Activated CD4-positive, alpha-beta T cell treated with anti-CD3 and anti-CD28 coated beads, Interleukin-2, amount 50 U/mL, for 48 hours (primary cell): ENCODE data around the gene SLC4A3.
"Not testable (repeated sequence)": the region's sequence is repeated elsewhere in the genome, so short reads cannot be mapped to it uniquely, and the experiment has no call there.

Experiments
- DNase-seq, 2 experiments: peaks; one replicate each; pipeline ENCODE4 v3.0.0-alpha.2; 2020

The SLC4A3 gene

DNA sequence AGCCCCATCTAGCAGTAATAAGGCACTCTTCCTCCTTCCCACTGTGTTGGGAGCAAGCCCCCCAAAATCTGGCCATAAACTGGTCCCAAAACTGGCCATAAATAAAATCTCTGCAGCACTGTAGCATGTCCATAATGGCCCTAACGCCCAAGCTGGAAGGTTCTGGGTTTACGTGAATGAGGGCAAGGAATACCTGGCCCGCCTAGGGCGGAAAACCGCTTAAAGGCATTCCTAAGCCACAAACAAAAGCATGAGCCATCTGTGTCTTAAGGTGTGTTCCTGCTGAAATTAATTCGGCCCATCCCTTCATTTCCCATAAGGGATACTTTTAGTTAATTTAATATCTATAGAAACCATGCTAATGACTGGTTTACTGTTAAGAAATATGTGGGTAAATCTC lies 24.2 kb downstream of the SLC4A3 start:
- not testable (repeated sequence) for DNase-seq

- DNase-seq = no peak
Measured at GRCh38 chr2:219656526-219656925, 29.1 kb downstream of the SLC4A3 start.

DNA sequence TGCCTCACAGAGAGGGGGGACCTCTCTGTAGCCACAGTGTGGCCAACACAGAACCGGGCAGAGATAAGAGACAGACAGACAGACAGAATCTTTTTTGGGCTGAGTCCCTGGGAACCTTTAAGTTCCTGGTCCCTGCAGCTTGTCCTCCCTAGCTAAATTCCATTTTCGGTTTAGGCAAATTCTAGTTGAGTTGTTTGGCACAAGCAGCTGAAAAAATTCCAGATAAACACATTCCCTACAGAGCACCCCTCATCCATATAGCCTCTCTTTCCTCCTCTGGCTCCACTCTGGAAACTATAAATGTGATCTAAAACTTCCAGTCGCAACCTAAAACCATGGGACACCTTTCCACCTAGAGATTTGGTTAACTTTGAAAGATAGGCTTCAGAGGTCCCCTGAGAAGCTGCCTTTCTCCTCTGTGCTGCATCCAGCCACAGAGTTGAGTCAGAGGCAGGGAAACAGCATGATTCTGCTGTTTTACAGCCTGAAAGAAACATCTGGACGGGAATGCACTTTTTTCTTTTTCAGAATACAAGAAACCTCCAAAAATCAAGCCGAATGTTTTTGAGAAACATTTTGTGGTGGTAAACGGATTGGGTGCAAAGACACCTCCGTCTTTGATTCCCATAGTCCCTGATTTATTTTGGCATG lies 30.9 kb downstream of the SLC4A3 start:
- no peak for DNase-seq

GRCh38 chr2:219658874-219659273 lies 31.4 kb downstream of the SLC4A3 start:
- DNase-seq = no peak

DNA sequence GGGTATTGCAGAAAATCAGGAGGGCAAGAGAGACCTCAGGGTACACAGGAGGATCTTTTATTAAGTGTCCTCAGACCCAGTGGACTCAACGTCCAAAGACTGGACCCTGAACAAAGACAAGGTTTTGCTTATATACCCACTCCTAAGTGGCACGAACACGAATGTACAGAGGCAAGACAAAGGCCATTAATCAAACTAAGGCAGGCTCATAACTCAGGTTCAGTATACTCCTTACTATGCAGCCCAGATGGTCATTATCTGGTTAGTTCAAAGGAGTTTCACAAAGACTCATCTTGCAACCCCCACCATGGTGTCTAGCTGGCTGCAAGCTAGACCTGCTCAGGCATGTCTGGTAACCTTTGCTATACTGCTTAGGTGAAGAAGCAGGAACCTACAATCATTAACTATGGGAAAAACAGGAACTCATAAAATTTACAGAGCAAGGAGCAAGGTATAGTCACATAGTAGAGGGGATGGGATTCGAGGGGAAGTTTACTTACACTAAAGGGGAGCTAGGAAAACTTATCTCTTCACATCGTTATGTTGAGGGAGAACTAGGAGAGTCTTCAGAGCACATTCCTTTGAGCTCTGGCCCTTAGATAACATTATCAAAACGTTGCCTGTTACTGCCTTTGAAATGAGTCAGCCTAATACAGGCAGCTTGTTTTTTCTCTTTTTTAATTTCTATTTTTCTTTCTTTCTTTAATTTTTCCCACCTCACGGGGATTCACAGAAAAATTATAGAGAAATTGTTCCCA lies 33.9 kb downstream of the SLC4A3 start:
- no peak for DNase-seq

- DNase-seq = no peak
Measured at GRCh38 chr2:219661955-219662395, 34.5 kb downstream of the SLC4A3 start.

GRCh38 chr2:219662566-219662965 lies 35.1 kb downstream of the SLC4A3 start:
- no peak for DNase-seq

DNA sequence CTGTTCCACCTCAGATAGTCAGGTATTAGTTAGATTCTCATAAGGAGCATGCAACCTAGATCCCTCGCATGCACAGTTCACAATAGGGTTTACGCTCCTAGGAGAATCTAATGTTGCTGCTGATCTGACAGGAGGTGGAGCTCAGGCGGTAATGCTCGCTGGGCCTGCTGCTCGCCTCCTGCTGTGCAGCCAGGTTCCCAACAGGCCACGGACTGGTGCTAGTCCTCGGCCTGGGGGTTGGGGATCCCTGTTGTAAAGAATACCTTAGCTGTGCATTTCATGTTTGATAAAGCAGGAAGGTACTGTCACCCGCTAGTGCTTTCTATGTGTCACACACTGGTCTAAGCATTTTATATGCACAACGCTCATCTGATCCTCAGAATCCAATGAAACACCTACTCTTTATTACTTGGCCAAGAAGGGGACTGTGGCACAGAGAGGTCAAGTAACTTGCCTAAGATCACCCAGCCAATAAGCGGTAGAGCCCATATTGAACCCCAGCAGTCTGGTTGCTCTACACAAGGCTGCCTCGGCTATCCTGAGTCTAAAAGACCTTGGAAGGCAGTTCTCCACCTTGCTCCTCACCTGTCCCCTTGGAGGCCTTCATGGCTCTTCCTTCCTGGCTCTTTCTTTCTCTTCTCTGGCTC lies 35.8 kb downstream of the SLC4A3 start:
- DNase-seq = no peak

- no peak for DNase-seq
Measured at GRCh38 chr2:219664041-219664440, 36.6 kb downstream of the SLC4A3 start.

- DNase-seq = no peak
Measured at GRCh38 chr2:219664944-219665343, 37.5 kb downstream of the SLC4A3 start.

GRCh38 chr2:219665926-219666325 lies 38.5 kb downstream of the SLC4A3 start:
- DNase-seq = no peak

GRCh38 chr2:219668316-219668715 lies 40.9 kb downstream of the SLC4A3 start:
- DNase-seq = no peak

GRCh38 chr2:219670386-219670785 lies 43.0 kb downstream of the SLC4A3 start:
- DNase-seq = no peak

- no peak for DNase-seq
Measured at GRCh38 chr2:219671279-219671678, 43.8 kb downstream of the SLC4A3 start.

GRCh38 chr2:219672406-219672805 lies 45.0 kb downstream of the SLC4A3 start:
- DNase-seq = no peak

GRCh38 chr2:219675221-219675620 lies 47.8 kb downstream of the SLC4A3 start:
- no peak for DNase-seq

GRCh38 chr2:219676586-219676985 lies 49.2 kb downstream of the SLC4A3 start:
- no peak for DNase-seq

GRCh38 chr2:219679041-219679440 lies 51.6 kb downstream of the SLC4A3 start:
- no peak for DNase-seq

GRCh38 chr2:219679571-219679970 lies 52.1 kb downstream of the SLC4A3 start:
- no peak for DNase-seq

GRCh38 chr2:219680958-219681693 lies 53.7 kb downstream of the SLC4A3 start:
- DNase-seq = no peak

- DNase-seq = no peak
Measured at GRCh38 chr2:219681694-219682300, 54.4 kb downstream of the SLC4A3 start.

- not testable (repeated sequence) for DNase-seq
Measured at GRCh38 chr2:219683474-219683873, 56.0 kb downstream of the SLC4A3 start.
